ENCODE data around the gene TEX22. TPM values are rescaled to one million over a fixed set of nuclear protein-coding genes. Genes with fewer than 3 reads are reported as not detected.

The TEX22 gene
- total RNA-seq, 1 experiment from 2014 or later = 0.29 TPM

GRCh38 chr14:105413544-105413886 is 15.2 kb downstream of the TEX22 start:
- no peak for ATAC-seq
- intact Hi-C loops (cut with micrococcal nuclease) = no loop called here
- Histone ChIP-seq H4K20me1 (ENCODE audit: low read length) (no peaks in the 10 kb centered on the region), H3F3A (ENCODE audit: low read length, unreplicated experiment) (no peaks in the 10 kb centered on the region), H3K27ac (ENCODE audit: low read length) (no peak overlapping the region), H3K27me3 (ENCODE audit: low read length) (no peaks in the 10 kb centered on the region), H3K4me2 (ENCODE audit: low read length) (no peak overlapping the region), H3K9ac (ENCODE audit: low read length) (no peak overlapping the region), H3K79me2 (ENCODE audit: low read length) (no peaks in the 10 kb centered on the region), H3K4me1 (ENCODE audit: insufficient read depth, low read length) (peaks cover 10% of the 10 kb centered on the region; the same call in 1 of the 2 replicates), H3K4me3 (ENCODE audit: low read length) (no peak overlapping the region), H2AFZ (ENCODE audit: low read length) (no peak overlapping the region), H3K9me2 (replicated peaks; ENCODE audit: low read length) (no peaks in the 10 kb centered on the region), H3K9me3 (ENCODE audit: low read length) (no peaks in the 10 kb centered on the region), H3K36me3 (ENCODE audit: low read depth, low read length) (no peaks in the 10 kb centered on the region)
- TF ChIP-seq EZH2 (IDR thresholded peaks at IDR 0.05; ENCODE audit: low read length, unreplicated experiment) = no peak
- no peak for TF ChIP-seq CTCF (conservative IDR thresholded peaks at IDR 0.05; ENCODE audit: low read depth, low read length)
- no peak for TF ChIP-seq EZH2phosphoT487 (IDR thresholded peaks at IDR 0.05; ENCODE audit: borderline replicate concordance, low read length)
- no peak for DNase-seq
- CTCF ChIA-PET = no interaction called here
- POLR2A ChIA-PET (ENCODE audit: unreplicated experiment) = no interaction called here
- BruUV-seq (replicated peaks) = no TSS peak

GRCh38 chr14:105414456-105415371 is 16.4 kb downstream of the TEX22 start:
- CTCF ChIA-PET = no interaction called here
- Histone ChIP-seq H3F3A (ENCODE audit: low read length, unreplicated experiment) (no peaks in the 10 kb centered on the region), H3K4me3 (ENCODE audit: low read length) (peak overlapping the region; percentile 63), H3K9me3 (ENCODE audit: low read length) (no peaks in the 10 kb centered on the region), H3K4me1 (ENCODE audit: insufficient read depth, low read length) (peaks cover 16% of the 10 kb centered on the region), H2AFZ (ENCODE audit: low read length) (peak overlapping the region; percentile 72), H3K79me2 (ENCODE audit: low read length) (peaks cover 5% of the 10 kb centered on the region; the same call in 1 of the 2 replicates), H3K9ac (ENCODE audit: low read length) (peak overlapping the region; percentile 50), H3K4me2 (ENCODE audit: low read length) (peak overlapping the region; percentile 82), H3K9me2 (replicated peaks; ENCODE audit: low read length) (no peaks in the 10 kb centered on the region), H3K27me3 (ENCODE audit: low read length) (no peaks in the 10 kb centered on the region), H3K27ac (ENCODE audit: low read length) (no peak overlapping the region), H4K20me1 (ENCODE audit: low read length) (no peaks in the 10 kb centered on the region), H3K36me3 (ENCODE audit: low read depth, low read length) (no peaks in the 10 kb centered on the region)
- BruUV-seq (replicated peaks) = no TSS peak
- DNase-seq (peak; percentile 31), ATAC-seq (peak; percentile 46)
- TF ChIP-seq CTCF (conservative IDR thresholded peaks at IDR 0.05; ENCODE audit: low read depth, low read length) = peak; percentile 46
- TF ChIP-seq EZH2 (IDR thresholded peaks at IDR 0.05; ENCODE audit: low read length, unreplicated experiment) = no peak
- intact Hi-C loops (cut with micrococcal nuclease) = no loop called here
- POLR2A ChIA-PET (ENCODE audit: unreplicated experiment) = no interaction called here
